DOHH2 (cell line): ENCODE data around the gene GLI3.

Experiments
- H3F3A ChIP-seq: fragments of 200-600 bp; sonication (generic), shearing (Covaris generic); 2 replicates; pipeline ENCODE4 v1.6.0; 2016; ENCODE audit warnings: antibody characterized with exemption, mild to moderate bottlenecking; ENCODE audit not compliant: control insufficient read depth, insufficient read depth
- H3K27ac ChIP-seq: fragments of 200-600 bp; sonication (generic); 2 replicates; pipeline ENCODE4 v1.5.1; 2014; ENCODE audit warnings: low read depth, mild to moderate bottlenecking, low read length, moderate library complexity
- H3K27me3 ChIP-seq: fragments of 200-600 bp; sonication (generic); 2 replicates; pipeline ENCODE4 v1.6.1; 2014; ENCODE audit warnings: mild to moderate bottlenecking, low read length, mixed read lengths; ENCODE audit not compliant: control insufficient read depth
- H3K36me3 ChIP-seq: fragments of 200-600 bp; sonication (generic); 2 replicates; pipeline ENCODE4 v1.6.1; 2014; ENCODE audit warnings: mild to moderate bottlenecking, low read length, moderate library complexity, mixed read lengths; ENCODE audit not compliant: control insufficient read depth
- H3K4me1 ChIP-seq: fragments of 200-600 bp; sonication (generic); 2 replicates; pipeline ENCODE4 v1.6.1; 2014; ENCODE audit warnings: mild to moderate bottlenecking, low read length, mixed read lengths; ENCODE audit not compliant: control insufficient read depth
- H3K4me2 ChIP-seq: fragments of 200-600 bp; sonication (generic); 2 replicates; pipeline ENCODE4 v1.6.0; 2014; ENCODE audit warnings: mild to moderate bottlenecking, low read length, moderate library complexity
- H3K4me3 ChIP-seq: fragments of 200-600 bp; sonication (generic); 2 replicates; pipeline ENCODE4 v1.5.1; 2014; ENCODE audit warnings: mild to moderate bottlenecking, low read length, mixed read lengths
- H3K79me2 ChIP-seq: fragments of 200-600 bp; sonication (generic); 2 replicates; pipeline ENCODE4 v1.6.1; 2014; ENCODE audit warnings: mild to moderate bottlenecking, low read length, mixed read lengths; ENCODE audit not compliant: control insufficient read depth
- H3K9me2 ChIP-seq: fragments of 200-600 bp; sonication (generic); replicated peaks from 2 replicates; pipeline ENCODE4 v1.6.1; 2014; ENCODE audit warnings: mild to moderate bottlenecking, low read length, mixed read lengths; ENCODE audit not compliant: control insufficient read depth
- H3K9me3 ChIP-seq: fragments of 200-600 bp; sonication (generic); 2 replicates; pipeline ENCODE4 v1.6.1; 2014; ENCODE audit warnings: antibody characterized with exemption, low read length, mixed read lengths; ENCODE audit not compliant: control insufficient read depth, insufficient read depth
- H4K20me1 ChIP-seq: fragments of 200-600 bp; sonication (generic); 2 replicates; pipeline ENCODE4 v1.6.0; 2014; ENCODE audit warnings: low read depth, mild to moderate bottlenecking, antibody characterized with exemption, low read length, moderate library complexity; ENCODE audit not compliant: control insufficient read depth, insufficient read depth
- EZH2phosphoT487 ChIP-seq: fragments of 200-600 bp; sonication (generic); IDR thresholded peaks from 2 replicates; pipeline ENCODE4 v1.6.1; 2017; ENCODE audit warnings: borderline replicate concordance, mild to moderate bottlenecking, antibody characterized with exemption, low read length, moderate library complexity, mixed read lengths
- TF ChIP-seq, protein P1 (sequence below): fragments of 200-600 bp; sonication (generic); IDR thresholded peaks from one replicate; pipeline ENCODE4 v1.5.1; 2014; ENCODE audit warnings: antibody characterized with exemption, mild to moderate bottlenecking, low read depth, low read length; ENCODE audit not compliant: poor library complexity, severe bottlenecking

The GLI3 gene

DNA sequence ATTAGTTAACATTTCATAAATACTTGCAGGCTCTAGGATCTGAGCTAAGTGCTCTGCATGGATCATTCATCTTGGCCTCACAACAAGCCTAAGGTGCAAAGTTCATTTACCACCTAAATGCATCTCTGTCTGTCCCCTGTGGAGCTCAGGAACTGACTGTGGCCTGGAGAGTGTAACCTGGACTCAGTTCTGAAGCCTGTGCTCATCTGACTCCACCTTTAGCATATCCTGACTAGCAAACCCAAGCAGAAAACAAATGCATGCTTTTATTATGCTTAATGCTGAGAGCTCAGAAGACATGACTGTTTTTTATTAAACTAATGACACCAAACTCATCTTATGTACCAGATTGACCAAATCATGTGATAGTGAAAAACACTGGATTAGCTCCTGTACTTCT, 288.5 kb downstream of the GLI3 start:
- H3K4me3 ChIP-seq, result no peak overlapping the region
- no peak overlapping the region for H3K27ac ChIP-seq
- TF ChIP-seq, protein P1, sequence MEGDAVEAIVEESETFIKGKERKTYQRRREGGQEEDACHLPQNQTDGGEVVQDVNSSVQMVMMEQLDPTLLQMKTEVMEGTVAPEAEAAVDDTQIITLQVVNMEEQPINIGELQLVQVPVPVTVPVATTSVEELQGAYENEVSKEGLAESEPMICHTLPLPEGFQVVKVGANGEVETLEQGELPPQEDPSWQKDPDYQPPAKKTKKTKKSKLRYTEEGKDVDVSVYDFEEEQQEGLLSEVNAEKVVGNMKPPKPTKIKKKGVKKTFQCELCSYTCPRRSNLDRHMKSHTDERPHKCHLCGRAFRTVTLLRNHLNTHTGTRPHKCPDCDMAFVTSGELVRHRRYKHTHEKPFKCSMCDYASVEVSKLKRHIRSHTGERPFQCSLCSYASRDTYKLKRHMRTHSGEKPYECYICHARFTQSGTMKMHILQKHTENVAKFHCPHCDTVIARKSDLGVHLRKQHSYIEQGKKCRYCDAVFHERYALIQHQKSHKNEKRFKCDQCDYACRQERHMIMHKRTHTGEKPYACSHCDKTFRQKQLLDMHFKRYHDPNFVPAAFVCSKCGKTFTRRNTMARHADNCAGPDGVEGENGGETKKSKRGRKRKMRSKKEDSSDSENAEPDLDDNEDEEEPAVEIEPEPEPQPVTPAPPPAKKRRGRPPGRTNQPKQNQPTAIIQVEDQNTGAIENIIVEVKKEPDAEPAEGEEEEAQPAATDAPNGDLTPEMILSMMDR, result no peak
- TF ChIP-seq EZH2phosphoT487, result no peak
- H3K27me3 ChIP-seq, result peaks cover 15% of the 10 kb centered on the region; the same call in 1 of the 2 replicates
- no peaks in the 10 kb centered on the region for H3K4me1 ChIP-seq
- no peaks in the 10 kb centered on the region for H3F3A ChIP-seq
- no peaks in the 10 kb centered on the region for H3K36me3 ChIP-seq
- no peaks in the 10 kb centered on the region for H4K20me1 ChIP-seq
- no peaks in the 10 kb centered on the region for H3K9me3 ChIP-seq
- no peaks in the 10 kb centered on the region for H3K9me2 ChIP-seq
- H3K4me2 ChIP-seq, result no peak overlapping the region
- H3K79me2 ChIP-seq, result no peaks in the 10 kb centered on the region

DNA sequence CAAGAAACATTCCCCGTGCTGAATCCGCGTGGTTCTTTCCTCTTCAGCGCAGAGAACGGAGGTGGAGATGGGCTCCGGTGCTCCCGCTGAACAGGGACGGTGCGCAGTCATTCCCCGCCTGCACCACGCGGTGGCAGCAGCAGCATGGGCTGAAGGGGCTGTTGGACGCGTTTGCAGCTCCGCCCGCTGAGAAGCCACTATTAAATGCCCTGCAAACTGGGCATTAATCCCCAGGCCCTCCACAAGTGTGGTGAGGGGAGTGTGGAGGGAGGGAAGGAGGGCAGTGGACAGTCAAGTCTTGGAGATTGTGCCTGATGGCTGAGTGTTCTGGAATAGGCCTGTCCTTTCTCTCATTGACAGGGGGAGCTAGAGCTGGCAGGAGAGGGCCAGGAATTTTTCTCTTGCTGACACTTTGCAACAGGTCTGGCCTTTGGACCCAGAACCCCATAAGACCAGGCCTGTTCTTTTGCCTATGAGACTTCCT, 293.9 kb downstream of the GLI3 start:
- no peak overlapping the region for H3K27ac ChIP-seq
- H3K4me2 ChIP-seq, result peak overlapping the region; percentile 2; the same call in 1 of the 2 replicates
- H4K20me1 ChIP-seq, result no peaks in the 10 kb centered on the region
- 0 out of 2 replicates have a peak, but pooled peaks cover 4% of the 10 kb centered on the region for H3K4me1 ChIP-seq
- no peaks in the 10 kb centered on the region for H3K79me2 ChIP-seq
- H3K36me3 ChIP-seq, result no peaks in the 10 kb centered on the region
- H3F3A ChIP-seq, result no peaks in the 10 kb centered on the region
- TF ChIP-seq EZH2phosphoT487, result no peak
- TF ChIP-seq, protein P1, result peak; percentile 99
- no peaks in the 10 kb centered on the region for H3K9me2 ChIP-seq
- no peaks in the 10 kb centered on the region for H3K9me3 ChIP-seq
- H3K4me3 ChIP-seq, result no peak overlapping the region
- peaks cover 21% of the 10 kb centered on the region for H3K27me3 ChIP-seq

GRCh38 chr7:41942468-41943093, 294.4 kb downstream of the GLI3 start:
- no peak overlapping the region for H3K27ac ChIP-seq
- H4K20me1 ChIP-seq, result no peaks in the 10 kb centered on the region
- H3K36me3 ChIP-seq, result no peaks in the 10 kb centered on the region
- no peak overlapping the region for H3K4me3 ChIP-seq
- no peaks in the 10 kb centered on the region for H3K9me3 ChIP-seq
- TF ChIP-seq EZH2phosphoT487, result no peak
- TF ChIP-seq, protein P1, result no peak
- no peaks in the 10 kb centered on the region for H3K79me2 ChIP-seq
- no peaks in the 10 kb centered on the region for H3K9me2 ChIP-seq
- H3K4me2 ChIP-seq, result peak overlapping the region; percentile 2; the same call in 1 of the 2 replicates
- no peaks in the 10 kb centered on the region for H3F3A ChIP-seq
- H3K27me3 ChIP-seq, result peaks cover 21% of the 10 kb centered on the region
- 0 out of 2 replicates have a peak, but pooled peaks cover 4% of the 10 kb centered on the region for H3K4me1 ChIP-seq
